ENCODE data around the gene TMPRSS7.
"Not testable (repeated sequence)": the region's sequence is repeated elsewhere in the genome, so short reads cannot be mapped to it uniquely, and the experiment has no call there.

Gene TMPRSS7

GRCh38 chr3:112061152-112061551, 26.6 kb downstream of the TMPRSS7 start:
- no peak for TF ChIP-seq CTCF (IDR thresholded peaks at IDR 0.05; ENCODE audit: low read depth, low read length)
- no peak for DNase-seq (ENCODE audit: extremely low read depth, low read depth)

- not testable (repeated sequence) for DNase-seq (ENCODE audit: extremely low read depth, low read depth)
These were observed 38.0 kb downstream of the TMPRSS7 start for GRCh38 chr3:112072387-112073060.

GRCh38 chr3:112074006-112074405, 39.5 kb downstream of the TMPRSS7 start:
- TF ChIP-seq CTCF (IDR thresholded peaks at IDR 0.05; ENCODE audit: low read depth, low read length): no peak
- DNase-seq (ENCODE audit: extremely low read depth, low read depth): no peak

- TF ChIP-seq CTCF (IDR thresholded peaks at IDR 0.05; ENCODE audit: low read depth, low read length): no peak
- peak; percentile 38 for DNase-seq (ENCODE audit: extremely low read depth, low read depth)
These were observed 40.3 kb downstream of the TMPRSS7 start for GRCh38 chr3:112074616-112075497.

GRCh38 chr3:112078125-112079083, 43.9 kb downstream of the TMPRSS7 start:
- no peak for DNase-seq (ENCODE audit: extremely low read depth, low read depth)
- TF ChIP-seq CTCF (IDR thresholded peaks at IDR 0.05; ENCODE audit: low read depth, low read length): no peak

- TF ChIP-seq CTCF (IDR thresholded peaks at IDR 0.05; ENCODE audit: low read depth, low read length): no peak
- no peak for DNase-seq (ENCODE audit: extremely low read depth, low read depth)
These were observed 48.7 kb downstream of the TMPRSS7 start for GRCh38 chr3:112083239-112083638.

- DNase-seq (ENCODE audit: extremely low read depth, low read depth): no peak
These were observed 50.6 kb downstream of the TMPRSS7 start for GRCh38 chr3:112084980-112085705.

More at GRCh38 chr3:112084980-112085705, 50.6 kb downstream of the TMPRSS7 start:
- no peak for TF ChIP-seq CTCF (IDR thresholded peaks at IDR 0.05; ENCODE audit: low read depth, low read length)

All from AG09319 (cell line).